HG02798 (cell line): ENCODE measurements around the gene RTCB.
A peak's percentile ranks its signal among the peaks of the same experiment; 100 is the strongest.

Experiments
- ATAC-seq: cut with Tn5 transposase; IDR thresholded peaks from one replicate; pipeline ENCODE4 v1.9.1; 2021; ENCODE audit warnings: mild to moderate bottlenecking; ENCODE audit not compliant: unreplicated experiment, poor library complexity

RTCB gene

DNA sequence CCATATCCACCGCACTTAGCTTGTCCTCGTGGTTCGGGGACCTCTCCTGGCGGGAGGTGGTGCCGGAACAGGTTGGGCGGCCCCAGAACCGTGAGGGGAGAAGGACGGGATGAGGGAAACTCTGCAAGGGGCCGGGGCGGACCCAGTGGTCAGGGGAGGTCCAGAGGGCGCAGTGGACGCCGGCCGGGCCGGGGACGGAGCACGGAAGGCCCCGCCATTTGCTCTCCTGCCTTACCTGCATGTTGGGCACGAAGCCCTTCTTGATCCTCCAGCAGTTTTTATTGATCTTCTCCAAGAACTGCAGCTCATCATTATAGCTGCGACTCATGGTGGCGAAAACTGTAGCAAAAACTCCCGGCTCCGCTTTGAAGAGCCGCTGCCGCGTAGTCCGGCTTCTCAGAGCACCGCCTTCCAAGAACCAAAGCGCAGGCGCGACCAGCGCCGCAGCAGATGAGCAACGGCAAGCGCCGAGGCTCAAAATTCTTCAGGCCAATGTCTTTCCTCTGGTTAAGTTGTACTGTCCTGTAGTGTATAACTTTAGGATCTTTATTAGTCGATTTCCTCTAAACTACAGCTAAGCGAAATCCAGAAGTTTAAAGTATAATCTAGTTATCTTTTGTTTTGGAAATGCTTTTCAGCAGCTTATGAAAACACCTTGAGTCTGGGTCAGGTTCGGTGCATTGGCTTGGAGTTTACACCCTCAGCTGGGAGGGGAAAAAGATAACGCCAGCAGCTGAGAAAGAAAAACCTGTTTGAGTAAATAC is at the start of gene RTCB:
RTCB (minus strand) TSS at position 419 of the 764 bp plus-strand sequence; CDS start at position 328, 91 bp downstream.
- peak; percentile 82 for ATAC-seq

DNA sequence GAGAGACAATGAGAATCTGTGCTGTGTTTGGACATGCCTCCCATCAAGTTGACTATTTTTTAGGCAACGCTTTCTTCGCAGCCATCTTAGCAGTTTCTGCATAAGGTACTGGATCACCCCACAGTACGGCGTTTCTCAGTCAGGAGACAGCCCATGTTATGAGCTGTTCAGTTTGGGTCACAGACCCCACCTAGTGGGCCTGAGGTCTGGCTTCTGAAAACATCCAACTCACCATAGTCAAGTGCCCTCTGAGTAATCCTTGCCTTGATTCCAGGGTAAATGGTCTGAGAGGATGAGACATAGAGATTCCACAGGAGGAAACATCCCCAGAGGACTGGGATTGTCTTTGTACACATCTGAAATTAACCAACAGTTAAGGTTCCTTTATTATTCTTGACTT is 45.0 kb upstream of the RTCB start:
- ATAC-seq: no peak

- ATAC-seq: no peak
Observed at GRCh38 chr22:32448980-32449379, 36.9 kb upstream of the RTCB start.

- no peak for ATAC-seq
Observed at GRCh38 chr22:32446321-32446720, 34.3 kb upstream of the RTCB start.

DNA sequence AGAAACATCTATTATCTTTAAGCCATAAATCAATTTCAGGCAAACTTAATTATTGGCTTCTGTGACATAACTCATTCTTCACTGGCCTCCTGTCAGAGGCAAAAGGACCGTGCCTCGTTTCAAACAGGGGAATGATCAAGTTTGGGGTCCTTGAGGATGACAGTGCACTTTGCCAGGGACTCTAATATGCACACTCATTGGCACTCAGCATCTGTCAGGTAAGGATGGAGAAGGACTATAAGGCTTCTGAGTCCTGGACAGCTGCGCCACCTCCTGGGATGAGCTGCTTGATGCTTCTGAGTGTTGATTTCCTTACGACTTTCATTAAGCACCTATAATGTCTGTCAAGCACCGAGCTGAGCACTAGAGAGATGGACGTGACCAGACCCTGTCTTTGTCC is 32.0 kb upstream of the RTCB start:
- no peak for ATAC-seq

- no peak for ATAC-seq
Observed at GRCh38 chr22:32430352-32430751, 18.3 kb upstream of the RTCB start.

DNA sequence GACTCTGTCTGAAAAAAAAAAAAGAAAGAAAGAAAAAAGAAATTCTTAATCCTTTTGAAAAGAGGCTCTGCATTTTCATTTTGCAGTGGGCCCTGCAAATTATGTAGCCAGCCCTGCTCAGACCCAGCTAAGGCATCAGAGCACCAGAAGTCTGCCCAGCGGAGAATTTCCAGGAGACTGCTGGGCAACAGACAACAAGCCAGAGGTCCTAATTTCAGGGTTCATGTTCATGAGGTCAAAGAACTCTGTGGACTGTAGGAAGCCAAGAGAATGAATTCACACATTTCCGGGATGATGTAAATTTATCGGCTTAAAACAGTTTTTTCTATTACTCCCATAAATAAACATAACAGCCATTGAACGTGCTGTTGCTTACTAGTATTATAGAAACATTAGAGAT is 14.8 kb upstream of the RTCB start:
- no peak for ATAC-seq

- no peak for ATAC-seq
Observed at GRCh38 chr22:32423664-32424063, 11.6 kb upstream of the RTCB start.

- no peak for ATAC-seq
Observed at GRCh38 chr22:32422062-32422461, 10.0 kb upstream of the RTCB start.

GRCh38 chr22:32421484-32421883 is 9.4 kb upstream of the RTCB start:
- ATAC-seq: no peak

DNA sequence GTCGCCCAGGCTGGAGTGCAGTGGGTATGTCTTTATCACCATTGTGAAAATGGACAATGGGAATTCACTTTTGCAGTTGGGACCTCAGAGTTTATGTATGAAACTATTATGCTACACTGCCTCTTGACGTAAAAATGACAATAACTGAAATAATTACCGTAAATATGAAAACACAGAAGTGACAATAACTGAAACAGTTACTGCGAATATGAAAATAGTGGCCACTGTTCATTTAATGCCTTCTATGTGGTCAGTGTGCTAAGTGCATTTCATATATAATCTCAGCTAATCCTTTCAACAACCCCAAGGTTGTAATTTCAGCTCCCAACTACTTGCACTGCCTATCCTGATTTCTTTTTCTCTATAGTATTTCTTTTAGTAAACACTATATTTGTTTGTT is 5.9 kb upstream of the RTCB start:
- no peak for ATAC-seq

DNA sequence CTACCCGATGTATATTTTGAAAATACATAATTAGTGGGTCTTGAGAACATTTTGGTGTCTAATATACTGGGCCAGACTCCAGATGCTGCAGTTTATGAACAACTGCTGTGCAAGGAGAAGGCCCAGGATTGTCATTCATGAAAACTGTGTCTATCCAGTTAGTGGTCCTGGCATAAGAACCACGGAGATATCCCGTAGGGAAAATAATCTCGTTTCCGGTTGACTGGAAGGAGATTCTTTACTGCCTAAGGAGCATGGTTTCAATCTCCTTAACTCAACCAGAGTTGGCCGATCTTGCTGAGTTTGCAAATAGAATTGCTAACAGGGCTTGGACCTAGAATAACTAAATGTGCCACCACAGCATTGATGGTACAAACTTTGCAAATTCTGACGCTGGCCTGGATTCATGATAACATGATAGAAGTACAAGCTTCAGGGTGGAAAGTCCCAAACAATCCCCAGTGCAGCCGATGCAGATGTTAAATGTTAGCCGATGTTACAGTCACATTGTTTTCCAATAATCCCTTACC is 4.6 kb upstream of the RTCB start:
- ATAC-seq: no peak

GRCh38 chr22:32414191-32414590 is 2.1 kb upstream of the RTCB start:
- ATAC-seq: no peak

DNA sequence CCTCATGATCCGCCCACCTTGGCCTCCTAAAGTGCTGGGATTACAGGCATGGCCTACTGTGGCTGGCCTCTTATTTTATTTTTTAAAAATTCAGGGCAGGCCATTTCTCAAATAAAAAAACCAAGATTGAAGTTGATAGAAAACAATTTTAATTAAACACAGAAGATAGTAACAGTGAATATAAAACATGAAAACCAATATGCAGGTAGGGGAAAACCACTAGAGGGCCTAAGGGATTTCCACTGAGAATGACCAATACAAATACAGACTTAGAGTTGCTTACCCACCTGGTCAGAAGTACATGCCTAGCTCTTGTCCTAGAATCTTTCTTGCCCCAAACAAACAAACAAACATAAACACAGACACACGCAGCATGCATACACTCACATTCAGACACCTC is 1.7 kb upstream of the RTCB start:
- ATAC-seq: no peak

DNA sequence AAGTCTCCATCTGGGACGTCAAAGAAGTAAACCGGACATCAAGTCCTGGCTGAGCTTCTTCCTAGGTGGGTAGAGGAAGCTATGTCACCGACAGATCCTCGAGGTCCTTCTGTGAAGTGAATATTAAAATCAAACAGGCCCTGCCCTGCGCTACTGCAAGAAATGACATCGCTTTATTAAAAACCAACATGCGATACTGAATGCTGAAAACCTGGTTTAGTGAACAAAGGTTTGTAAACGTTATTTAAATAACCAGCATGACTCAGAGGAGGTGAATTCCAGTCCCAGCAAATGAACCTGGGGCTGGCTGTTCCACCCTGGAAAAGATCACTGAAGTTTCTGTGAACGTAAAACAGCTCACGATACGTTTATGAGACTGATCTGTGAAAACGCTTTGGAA is 645 bp downstream of the RTCB start:
- no peak for ATAC-seq

GRCh38 chr22:32410459-32410858 is 1.6 kb downstream of the RTCB start:
- no peak for ATAC-seq

GRCh38 chr22:32409977-32410376 is 2.1 kb downstream of the RTCB start:
- ATAC-seq: no peak

DNA sequence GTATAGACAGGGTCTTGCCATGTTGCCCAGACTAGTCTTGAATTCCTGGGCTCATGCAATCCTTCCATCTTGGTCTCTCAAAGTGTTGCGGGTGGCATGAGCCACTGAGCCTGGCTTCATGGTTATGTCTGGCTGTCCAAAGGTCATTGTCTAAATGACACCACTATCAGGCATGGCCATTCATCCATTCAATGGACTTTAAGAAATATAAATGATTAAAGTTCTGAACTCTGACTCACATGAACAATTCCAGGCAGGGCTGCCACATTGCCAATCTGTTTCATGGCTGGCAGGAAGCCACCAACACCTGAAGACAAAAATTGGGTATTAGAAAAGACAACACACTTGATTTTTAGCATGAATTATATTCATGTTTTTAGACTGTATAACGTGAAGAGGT is 4.1 kb downstream of the RTCB start:
- ATAC-seq: no peak

DNA sequence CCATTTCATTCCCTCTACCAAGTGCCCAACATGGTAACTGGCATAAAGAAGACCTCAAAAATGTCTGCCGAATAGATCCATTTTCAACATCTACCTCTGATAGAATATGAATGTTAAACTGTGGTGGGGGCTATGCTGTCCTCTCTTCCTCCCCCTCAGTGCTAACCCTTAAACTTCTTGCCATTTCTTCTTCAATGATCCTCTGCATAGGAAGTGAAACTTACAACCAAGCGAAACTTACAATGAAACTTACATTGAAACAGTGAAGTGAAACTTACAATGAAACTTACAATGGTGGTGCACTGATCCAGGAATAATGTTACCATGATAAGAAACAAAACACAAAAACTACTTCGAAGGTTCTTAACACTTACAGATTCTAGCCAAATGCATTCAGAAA is 4.7 kb downstream of the RTCB start:
- peak; percentile 55 for ATAC-seq

- ATAC-seq: no peak
Observed at GRCh38 chr22:32404021-32404420, 8.0 kb downstream of the RTCB start.

- ATAC-seq: no peak
Observed at GRCh38 chr22:32401486-32401885, 10.6 kb downstream of the RTCB start.

DNA sequence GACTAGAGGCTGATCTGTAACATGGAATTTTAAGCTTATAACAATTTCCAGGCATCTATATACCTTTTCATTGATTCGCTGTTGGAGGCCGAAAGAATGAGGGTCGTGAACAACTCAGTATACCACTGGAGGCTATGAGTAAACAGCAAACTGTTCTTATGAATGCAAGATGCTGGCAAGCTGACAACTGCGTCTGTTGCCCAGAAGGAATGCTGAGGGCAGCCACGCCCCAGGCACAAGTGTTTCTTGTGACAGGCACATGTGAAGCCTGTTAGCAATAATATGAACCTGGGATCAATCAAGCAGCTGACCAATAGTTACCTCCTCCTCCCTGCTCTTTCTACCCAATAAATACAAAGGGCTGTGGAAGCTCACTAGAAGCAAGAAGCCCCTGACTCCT is 15.3 kb downstream of the RTCB start:
- ATAC-seq: no peak
